H1 (cell line): ENCODE measurements around the gene CAMKK1. TPM values are rescaled to one million over a fixed set of nuclear protein-coding genes. Genes with fewer than 3 reads are reported as not detected.
A peak's percentile ranks its signal among the peaks of the same experiment; 100 is the strongest.

Experiments
- RNF2 ChIP-seq: fragments of 200-900, 300-1000 bp; sonication (generic); IDR thresholded peaks from 2 replicates; pipeline ENCODE4 v1.7.1; 2016; ENCODE audit warnings: borderline replicate concordance, low read depth, mild to moderate bottlenecking, antibody characterized with exemption, low read length; ENCODE audit not compliant: poor library complexity, severe bottlenecking; ENCODE audit errors: missing control alignments
- RXRA ChIP-seq: IDR thresholded peaks from 2 replicates; pipeline ENCODE4 v1.6.1; 2011; ENCODE audit warnings: low read depth, mild to moderate bottlenecking, low read length, moderate library complexity; ENCODE audit not compliant: insufficient read depth
- SP2 ChIP-seq: IDR thresholded peaks from 2 replicates; pipeline ENCODE4 v1.6.1; 2012; ENCODE audit warnings: mild to moderate bottlenecking, low read length, inconsistent platforms
- TAF7 ChIP-seq: optimal IDR thresholded peaks from 2 replicates; pipeline ENCODE3; 2011; ENCODE audit warnings: low read depth, mild to moderate bottlenecking, inconsistent platforms, low read length, moderate library complexity, borderline replicate concordance
- TBP ChIP-seq: IDR thresholded peaks from 2 replicates; pipeline ENCODE4 v1.6.1; 2011; ENCODE audit warnings: low read depth, low read length, improper control_type of control experiment
- TCF12 ChIP-seq: IDR thresholded peaks from 2 replicates; pipeline ENCODE4 v1.6.1; 2011; ENCODE audit warnings: low read depth, mild to moderate bottlenecking, low read length
- polyA plus RNA-seq, 7 experiments: library from polyadenylated mRNA; depleted of rRNA in 3 of 7; stranded (reverse) in 5 of 7; unstranded in 2 of 7; fragments of >200 nt in 5 of 7; fragments of 200-250 nt in 2 of 7; gene quantifications; 1 replicate in 5 of 7; 2 replicates in 1 of 7; 4 replicates in 1 of 7; pipeline versions ENCODE4 v1.2.1 to v1.2.3, GENCODE V29; 2011 to 2013; ENCODE audit warnings: missing spikeins in 2 of 7, mixed read lengths in 2 of 7
- total RNA-seq: library from RNA; stranded (reverse); fragmentation: NEBNext Ultra II Directional; extraction: Animal tissue kit (Norgen Biotek cat#: 25700); gene quantifications from 2 replicates; pipeline ENCODE4 v1.2.1, GENCODE V29; 2021
- TF ChIP-seq, protein P1 (sequence below): fragments of 300-600 bp; sonication (generic); IDR thresholded peaks from 2 replicates; pipeline ENCODE4 v1.7.1; 2012; ENCODE audit warnings: low read length, moderate library complexity, mild to moderate bottlenecking, inconsistent platforms; ENCODE audit not compliant: insufficient replicate concordance
- TF ChIP-seq, protein P2 (sequence below): IDR thresholded peaks from 2 replicates; pipeline ENCODE4 v1.6.1; 2011; ENCODE audit warnings: low read depth, mild to moderate bottlenecking, low read length; ENCODE audit not compliant: insufficient read depth

Gene CAMKK1
- total and polyA plus RNA-seq, 2 of the 8 experiments (the other 6 are each of a cell fraction or from before 2014, with no cell fraction given): 7.1 to 7.6 TPM

DNA sequence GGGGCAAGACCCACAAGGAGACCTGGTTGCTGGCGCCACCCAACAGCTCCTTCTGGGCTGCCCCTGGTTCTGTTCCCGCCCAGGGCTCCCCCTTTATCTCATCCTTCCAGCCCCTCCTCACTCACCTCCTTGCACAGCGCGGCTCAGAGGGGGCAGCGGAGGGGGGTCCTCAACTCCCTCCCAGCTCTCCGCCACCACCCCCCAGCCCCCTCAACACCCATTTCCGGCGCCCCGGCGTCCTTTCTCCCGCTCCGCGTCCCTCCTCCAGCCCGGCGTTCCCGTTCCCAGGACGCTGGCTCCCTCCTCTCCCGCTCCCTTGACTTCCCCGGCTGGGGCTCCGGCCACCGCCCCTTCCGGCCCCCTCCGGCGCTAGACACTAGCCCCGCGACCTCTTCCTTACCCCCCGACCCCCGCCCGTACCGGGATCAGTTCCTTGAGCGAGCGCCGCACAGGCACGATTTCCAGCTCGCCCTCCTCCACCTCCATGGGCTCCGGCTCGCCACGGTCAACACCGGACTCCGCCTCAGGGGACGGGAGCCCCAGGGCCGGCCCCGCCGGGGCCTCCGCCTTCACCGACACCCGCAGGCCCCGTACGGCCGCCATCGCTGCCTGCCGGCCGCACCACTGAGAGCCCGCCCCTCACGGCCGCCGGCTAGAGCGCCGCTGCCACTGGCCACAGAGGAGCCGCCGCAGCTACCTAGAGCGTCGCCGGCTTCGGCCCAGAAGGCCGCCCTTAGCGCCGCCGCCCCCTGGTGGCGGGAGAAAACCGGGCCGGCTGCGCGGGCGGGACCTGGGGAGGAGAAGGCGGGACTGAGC is 47.0 kb downstream of the CAMKK1 start, which contains the start of gene NCBP3 (continued):
- TF ChIP-seq, protein P1, sequence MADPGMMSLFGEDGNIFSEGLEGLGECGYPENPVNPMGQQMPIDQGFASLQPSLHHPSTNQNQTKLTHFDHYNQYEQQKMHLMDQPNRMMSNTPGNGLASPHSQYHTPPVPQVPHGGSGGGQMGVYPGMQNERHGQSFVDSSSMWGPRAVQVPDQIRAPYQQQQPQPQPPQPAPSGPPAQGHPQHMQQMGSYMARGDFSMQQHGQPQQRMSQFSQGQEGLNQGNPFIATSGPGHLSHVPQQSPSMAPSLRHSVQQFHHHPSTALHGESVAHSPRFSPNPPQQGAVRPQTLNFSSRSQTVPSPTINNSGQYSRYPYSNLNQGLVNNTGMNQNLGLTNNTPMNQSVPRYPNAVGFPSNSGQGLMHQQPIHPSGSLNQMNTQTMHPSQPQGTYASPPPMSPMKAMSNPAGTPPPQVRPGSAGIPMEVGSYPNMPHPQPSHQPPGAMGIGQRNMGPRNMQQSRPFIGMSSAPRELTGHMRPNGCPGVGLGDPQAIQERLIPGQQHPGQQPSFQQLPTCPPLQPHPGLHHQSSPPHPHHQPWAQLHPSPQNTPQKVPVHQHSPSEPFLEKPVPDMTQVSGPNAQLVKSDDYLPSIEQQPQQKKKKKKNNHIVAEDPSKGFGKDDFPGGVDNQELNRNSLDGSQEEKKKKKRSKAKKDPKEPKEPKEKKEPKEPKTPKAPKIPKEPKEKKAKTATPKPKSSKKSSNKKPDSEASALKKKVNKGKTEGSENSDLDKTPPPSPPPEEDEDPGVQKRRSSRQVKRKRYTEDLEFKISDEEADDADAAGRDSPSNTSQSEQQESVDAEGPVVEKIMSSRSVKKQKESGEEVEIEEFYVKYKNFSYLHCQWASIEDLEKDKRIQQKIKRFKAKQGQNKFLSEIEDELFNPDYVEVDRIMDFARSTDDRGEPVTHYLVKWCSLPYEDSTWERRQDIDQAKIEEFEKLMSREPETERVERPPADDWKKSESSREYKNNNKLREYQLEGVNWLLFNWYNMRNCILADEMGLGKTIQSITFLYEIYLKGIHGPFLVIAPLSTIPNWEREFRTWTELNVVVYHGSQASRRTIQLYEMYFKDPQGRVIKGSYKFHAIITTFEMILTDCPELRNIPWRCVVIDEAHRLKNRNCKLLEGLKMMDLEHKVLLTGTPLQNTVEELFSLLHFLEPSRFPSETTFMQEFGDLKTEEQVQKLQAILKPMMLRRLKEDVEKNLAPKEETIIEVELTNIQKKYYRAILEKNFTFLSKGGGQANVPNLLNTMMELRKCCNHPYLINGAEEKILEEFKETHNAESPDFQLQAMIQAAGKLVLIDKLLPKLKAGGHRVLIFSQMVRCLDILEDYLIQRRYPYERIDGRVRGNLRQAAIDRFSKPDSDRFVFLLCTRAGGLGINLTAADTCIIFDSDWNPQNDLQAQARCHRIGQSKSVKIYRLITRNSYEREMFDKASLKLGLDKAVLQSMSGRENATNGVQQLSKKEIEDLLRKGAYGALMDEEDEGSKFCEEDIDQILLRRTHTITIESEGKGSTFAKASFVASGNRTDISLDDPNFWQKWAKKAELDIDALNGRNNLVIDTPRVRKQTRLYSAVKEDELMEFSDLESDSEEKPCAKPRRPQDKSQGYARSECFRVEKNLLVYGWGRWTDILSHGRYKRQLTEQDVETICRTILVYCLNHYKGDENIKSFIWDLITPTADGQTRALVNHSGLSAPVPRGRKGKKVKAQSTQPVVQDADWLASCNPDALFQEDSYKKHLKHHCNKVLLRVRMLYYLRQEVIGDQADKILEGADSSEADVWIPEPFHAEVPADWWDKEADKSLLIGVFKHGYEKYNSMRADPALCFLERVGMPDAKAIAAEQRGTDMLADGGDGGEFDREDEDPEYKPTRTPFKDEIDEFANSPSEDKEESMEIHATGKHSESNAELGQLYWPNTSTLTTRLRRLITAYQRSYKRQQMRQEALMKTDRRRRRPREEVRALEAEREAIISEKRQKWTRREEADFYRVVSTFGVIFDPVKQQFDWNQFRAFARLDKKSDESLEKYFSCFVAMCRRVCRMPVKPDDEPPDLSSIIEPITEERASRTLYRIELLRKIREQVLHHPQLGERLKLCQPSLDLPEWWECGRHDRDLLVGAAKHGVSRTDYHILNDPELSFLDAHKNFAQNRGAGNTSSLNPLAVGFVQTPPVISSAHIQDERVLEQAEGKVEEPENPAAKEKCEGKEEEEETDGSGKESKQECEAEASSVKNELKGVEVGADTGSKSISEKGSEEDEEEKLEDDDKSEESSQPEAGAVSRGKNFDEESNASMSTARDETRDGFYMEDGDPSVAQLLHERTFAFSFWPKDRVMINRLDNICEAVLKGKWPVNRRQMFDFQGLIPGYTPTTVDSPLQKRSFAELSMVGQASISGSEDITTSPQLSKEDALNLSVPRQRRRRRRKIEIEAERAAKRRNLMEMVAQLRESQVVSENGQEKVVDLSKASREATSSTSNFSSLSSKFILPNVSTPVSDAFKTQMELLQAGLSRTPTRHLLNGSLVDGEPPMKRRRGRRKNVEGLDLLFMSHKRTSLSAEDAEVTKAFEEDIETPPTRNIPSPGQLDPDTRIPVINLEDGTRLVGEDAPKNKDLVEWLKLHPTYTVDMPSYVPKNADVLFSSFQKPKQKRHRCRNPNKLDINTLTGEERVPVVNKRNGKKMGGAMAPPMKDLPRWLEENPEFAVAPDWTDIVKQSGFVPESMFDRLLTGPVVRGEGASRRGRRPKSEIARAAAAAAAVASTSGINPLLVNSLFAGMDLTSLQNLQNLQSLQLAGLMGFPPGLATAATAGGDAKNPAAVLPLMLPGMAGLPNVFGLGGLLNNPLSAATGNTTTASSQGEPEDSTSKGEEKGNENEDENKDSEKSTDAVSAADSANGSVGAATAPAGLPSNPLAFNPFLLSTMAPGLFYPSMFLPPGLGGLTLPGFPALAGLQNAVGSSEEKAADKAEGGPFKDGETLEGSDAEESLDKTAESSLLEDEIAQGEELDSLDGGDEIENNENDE: no peak
- TF ChIP-seq RXRA (0 out of 2 replicates have a peak, but pooled peaks have one; percentile 48), TBP (peak; percentile 92), TCF12 (0 out of 2 replicates have a peak, but pooled peaks have one; percentile 31), TAF7 (peak; percentile 96), SP2 (peak; percentile 100), RNF2 (no peak)
- TF ChIP-seq, protein P2, sequence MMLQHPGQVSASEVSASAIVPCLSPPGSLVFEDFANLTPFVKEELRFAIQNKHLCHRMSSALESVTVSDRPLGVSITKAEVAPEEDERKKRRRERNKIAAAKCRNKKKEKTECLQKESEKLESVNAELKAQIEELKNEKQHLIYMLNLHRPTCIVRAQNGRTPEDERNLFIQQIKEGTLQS: 0 out of 2 replicates have a peak, but pooled peaks have one; percentile 29
